ENCODE data around the gene UBE2E1.
"Not testable (repeated sequence)": the region's sequence is repeated elsewhere in the genome, so short reads cannot be mapped to it uniquely, and the experiment has no call there.

The UBE2E1 gene

DNA sequence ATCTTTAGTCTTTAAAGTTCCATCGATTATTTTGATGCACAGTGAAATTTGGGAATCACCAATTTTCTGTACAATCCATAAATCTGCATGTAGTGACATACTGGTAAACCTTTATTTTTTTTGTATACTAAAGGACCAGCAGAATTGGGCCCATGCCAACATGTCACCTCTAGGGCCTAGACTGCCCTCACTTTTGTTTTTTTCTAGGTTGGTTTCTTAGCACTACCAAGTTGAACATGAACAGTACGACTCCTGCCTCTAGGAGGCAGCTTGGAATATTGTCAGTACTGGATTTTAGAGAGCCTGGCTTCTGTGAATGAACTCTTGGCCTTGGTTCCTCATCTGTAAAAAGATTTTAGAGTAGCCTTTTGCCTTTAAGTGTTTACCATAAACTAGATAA lies 78.7 kb downstream of the UBE2E1 start:
- DNase-seq, result peak; percentile 22

DNA sequence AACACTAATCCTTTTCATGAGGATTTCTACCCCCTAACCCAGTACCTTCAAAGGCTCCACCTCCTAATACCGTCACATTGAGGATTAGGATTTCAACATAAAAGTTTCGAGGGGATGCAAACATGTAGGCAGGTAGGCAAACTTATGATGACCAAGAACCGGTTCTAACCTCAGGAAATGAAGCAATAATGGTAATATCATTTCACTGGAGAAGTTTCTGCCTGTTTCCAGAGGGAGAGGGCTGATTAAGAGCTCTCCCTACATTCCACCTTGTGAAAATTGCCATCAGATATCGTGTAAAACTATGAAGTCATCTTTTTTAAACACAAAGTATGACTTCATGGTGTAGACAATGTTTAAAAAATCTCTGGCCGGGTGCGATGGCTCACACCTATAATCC lies 79.5 kb downstream of the UBE2E1 start:
- no peak for DNase-seq

DNA sequence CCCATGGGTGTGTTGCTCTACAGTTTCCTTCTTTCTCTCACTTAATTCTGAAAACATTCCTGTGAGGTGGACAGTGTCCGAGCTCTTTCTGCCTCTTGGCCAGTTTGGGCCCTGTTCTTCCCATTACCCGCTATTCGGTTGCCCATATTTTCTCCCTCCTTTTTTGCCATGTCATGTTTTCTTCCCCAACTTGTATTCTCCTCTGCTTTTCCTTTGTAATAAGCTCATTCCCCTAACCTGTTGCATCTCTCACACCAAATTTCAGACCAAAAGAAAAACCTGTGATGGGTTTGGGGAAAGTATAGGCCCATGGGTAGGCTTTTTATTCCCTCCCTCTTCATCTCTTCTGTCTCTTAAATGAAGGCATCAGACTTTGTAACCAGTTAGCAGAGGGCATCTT lies 80.6 kb downstream of the UBE2E1 start:
- DNase-seq, result no peak

DNA sequence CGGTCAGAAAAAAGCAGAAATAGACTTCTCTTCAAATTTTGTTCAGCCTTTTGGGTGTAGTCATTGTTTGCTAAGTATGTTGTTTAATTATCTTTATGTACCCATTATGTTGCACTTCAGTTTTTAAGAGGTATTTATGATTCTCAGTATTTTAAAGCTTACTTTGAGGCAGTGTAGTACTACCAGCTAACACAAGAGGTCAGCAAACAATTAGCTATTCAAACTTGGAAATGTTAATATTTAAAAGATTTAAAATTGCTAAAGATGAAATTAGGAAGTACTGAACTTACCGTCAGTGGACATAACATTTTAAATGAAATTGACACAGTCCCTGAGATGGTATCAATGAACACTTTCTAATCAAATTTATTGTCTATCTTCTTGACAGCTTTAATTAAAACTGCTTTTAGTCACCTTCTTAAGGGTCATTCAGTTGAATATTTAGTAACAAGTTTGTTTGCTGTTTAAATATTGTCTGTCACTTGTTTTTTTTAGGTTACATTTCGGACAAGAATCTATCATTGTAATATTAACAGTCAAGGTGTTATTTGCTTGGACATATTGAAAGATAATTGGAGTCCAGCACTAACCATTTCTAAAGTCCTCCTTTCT lies 83.0 kb downstream of the UBE2E1 start:
- no peak for DNase-seq

DNA sequence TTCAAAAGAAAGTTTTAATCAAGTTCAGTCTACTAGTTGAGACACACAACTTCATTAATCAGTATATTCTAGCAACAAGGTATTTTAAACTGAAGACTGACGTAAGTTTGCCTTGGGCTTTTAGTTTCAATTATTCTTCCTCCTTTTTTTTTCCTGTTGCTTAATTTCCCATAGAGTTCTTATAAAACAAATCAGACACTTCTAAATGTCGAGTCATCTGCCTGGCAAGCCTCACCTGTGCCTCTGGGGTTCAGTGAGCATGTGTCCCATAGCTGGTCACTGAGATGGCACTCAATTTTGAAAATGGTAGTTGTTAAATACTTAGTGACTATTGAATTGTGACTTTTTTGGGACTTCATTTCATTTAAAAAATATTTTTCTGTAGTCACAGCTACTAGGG lies 83.6 kb downstream of the UBE2E1 start:
- DNase-seq, result no peak

DNA sequence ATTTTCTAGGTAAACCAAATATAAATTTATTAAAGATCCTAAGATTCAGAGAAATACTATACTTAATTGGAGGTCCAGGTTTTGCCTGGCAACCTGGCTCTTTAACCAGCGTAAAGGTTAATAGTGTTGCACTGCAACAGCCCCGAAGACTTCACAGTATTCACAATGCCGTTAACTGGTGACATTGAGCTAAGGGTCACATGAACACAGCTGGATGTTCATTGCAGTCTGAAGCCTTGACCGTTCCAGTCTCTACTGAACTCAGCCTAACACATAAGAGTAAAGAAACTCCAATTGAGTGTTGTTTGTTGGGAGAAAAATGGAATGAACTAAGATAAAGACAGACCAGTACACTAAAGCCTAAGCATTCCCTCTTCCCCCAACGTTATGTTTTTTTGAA lies 84.2 kb downstream of the UBE2E1 start:
- no peak for DNase-seq

DNA sequence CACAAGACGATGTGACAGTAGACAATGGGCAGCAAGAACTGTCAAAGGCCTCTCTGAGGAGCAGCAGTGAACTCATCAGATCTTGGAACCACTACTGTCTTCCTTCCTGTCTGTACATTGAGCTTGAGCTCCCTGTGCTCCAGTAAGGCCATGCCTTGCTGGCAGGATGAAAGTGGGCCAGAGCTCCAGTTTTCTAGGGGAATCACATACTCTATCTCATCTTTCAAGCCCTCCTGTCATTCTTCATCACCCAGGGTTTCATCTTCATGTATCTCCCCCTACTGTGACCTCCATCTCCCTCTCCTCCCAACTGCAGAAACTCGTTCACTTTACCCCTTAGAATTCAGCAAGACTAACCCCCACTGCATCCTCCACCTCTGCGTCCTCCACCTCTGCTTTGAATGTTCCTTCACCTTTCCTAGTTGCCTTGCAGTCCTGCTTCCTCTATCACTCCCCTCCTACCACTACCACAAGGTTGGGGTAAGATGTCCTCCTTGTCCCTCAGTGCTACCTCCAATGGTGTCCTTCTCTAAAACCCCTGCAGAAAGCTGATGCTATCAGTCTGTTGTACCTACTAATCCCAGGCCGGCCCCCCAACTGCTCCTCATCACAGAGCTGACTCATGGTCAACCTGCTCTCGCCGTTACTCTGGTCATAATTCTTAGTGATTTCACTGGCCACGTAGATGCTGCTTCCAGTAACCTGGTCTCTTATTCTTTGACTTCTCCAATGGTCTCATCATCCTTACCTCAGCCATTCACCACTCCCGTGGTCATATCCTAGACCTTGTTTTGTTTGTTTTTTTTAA lies 88.7 kb downstream of the UBE2E1 start:
- DNase-seq, result no peak

DNA sequence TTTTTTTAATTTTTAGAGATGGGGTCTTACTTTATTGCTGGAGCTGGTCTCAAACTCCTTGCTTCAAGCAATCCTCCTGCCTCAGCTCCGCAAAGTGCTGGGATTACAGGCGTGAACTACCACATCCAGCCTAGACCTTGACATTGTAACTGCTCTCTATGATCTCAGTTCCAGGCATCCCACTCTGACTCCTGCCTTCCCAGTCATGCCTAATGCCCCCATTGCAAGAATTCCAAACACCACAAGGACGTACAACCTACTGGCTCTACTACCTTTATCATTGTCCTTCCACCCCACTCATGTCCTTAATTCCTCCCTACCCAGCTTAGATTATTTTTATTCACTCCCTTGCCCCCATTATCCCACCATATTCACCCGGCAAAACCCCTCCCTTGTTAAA lies 89.4 kb downstream of the UBE2E1 start:
- DNase-seq, result no peak

DNA sequence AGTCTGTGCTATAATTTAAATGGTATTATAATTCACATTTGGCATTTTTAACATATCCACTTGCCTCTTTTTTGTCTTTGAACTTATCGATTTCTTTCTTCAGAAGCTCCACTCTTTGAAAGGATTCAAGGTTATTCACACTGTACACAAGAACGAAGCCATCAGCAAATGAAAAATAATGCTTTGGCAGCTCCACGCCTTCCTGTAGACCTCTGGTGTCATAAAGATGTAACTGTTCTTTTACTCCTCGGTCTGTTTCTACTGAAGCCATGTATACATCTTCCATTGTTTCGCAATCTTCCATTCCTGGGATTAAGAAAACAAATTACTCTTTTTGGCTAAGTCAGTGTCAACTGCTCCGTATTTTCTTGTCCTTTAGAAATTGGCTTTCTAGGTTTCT lies 95.0 kb downstream of the UBE2E1 start:
- no peak for DNase-seq

DNA sequence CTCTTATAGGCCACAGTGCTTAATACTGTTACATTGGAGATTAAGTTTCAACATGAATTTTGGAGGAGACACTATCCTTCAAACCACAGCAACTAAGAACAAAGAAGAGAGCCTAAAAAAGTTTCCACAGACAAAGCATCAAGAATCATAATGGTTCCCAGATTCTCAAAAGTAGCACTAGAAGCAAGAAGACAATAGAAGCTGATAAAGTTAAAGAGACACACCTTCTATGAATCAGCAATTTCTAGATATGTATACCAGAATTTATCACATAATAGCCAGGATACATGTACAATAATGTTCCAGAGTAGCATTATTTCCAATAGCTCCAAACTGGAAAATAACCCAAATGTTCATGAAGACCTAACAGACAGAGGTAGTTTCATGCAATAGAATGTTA lies 98.8 kb downstream of the UBE2E1 start:
- no peak for DNase-seq

DNA sequence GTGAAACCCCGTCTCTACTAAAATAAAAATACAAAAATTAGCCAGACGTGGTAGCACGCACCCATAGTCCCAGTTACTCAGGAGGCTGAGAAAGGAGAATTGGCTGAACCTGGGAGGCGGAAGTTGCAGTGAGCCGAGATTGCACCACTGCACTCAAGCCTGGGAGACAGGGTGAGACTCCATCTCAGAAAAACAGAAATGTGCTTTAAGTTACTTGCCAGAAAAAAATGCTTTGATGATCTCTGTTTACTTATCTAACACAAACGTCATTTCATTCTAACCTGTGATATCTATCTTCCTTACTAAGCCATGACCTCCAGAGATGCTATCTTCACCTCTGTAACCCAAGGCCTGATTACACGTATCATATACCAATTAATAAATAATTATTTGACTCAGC lies 103.6 kb downstream of the UBE2E1 start:
- no peak for DNase-seq

DNA sequence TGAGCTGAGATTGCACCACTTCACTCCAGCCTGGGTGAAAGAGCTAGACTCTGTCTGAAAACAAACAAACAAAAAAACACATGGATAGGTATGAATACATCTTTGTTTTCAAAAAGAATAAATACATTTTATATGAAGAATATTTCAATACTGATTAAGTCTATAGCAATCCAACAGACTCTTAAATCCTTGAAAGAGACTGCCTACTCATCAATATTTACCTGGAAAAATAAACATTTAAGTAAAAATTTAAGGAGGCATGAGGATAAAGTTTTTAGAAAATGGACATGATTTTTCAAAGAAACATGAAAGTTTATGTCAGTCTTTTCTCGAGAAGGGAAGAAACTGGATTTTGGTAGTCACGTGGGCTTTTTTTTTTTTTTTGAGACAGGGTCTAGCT lies 105.6 kb downstream of the UBE2E1 start:
- no peak for DNase-seq

DNA sequence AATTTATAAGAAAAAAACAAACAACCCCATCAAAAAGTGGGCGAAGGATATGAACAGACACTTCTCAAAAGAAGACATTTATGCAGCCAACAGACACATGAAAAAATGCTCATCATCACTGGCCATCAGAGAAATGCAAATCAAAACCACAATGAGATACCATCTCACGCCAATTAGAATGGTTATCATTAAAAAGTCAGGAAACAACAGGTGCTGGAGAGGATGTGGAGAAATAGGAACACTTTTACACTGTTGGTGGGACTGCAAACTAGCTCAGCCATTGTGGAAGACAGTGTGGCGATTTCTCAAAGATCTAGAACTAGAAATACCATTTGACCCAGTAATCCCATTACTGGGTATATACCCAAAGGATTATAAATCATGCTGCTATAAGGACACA lies 106.6 kb downstream of the UBE2E1 start:
- DNase-seq, result not testable (repeated sequence)

DNA sequence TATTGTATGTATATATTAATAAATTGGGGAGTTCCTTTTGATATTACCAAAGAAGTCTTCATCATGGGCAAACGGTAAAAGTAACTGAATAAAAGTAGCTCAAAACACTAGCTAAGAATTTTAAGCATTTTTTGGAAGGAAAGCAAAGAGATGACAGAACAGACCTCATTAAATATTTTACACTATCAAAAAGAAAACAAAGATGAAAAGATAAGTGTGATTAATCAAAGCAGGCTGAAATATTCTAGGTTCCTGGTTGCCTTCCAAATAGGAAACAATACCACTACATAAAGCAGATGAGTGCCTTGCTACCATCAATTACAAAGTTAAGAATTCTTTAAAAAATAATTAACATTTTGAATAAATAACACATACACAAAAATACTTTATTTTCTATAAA lies 107.4 kb downstream of the UBE2E1 start:
- no peak for DNase-seq

DNA sequence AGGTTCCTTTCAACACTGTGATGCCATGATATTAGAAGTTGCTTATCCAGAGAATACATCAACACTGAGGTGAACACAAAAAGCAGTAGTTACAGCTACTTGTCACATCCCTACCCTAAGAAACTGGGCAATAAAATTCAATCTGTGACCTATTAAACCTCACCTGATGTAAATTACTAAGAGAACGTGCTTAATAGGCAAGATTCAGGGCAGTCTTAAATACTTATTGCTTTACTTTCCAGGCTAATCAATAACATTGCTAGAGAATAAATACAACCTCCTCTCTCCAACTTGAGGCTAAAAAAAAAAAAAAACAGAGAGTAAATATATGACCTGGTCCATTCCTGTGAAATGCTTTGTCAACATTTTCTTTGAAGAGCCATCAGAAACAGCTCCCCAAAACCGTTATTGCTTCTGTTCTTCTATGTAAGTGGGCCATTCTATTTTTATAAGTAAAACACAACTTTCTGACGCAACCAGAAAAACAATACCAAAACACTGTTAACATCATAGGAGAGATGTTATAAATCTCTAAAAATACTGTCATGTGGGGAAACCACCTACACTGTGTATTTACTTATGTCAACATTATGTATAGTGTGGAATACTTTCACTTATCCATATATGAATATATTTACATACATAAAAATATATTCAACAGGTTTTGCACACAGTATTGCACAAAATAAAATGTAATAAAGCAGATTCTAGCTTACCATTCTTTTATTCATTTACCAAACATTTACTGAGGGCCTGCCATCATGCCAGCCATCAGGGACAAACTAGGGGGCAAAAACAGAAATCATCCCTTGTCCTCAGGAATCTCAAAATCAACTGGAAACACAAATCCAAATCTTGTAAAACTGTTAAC lies 108.4 kb downstream of the UBE2E1 start:
- no peak for DNase-seq

DNA sequence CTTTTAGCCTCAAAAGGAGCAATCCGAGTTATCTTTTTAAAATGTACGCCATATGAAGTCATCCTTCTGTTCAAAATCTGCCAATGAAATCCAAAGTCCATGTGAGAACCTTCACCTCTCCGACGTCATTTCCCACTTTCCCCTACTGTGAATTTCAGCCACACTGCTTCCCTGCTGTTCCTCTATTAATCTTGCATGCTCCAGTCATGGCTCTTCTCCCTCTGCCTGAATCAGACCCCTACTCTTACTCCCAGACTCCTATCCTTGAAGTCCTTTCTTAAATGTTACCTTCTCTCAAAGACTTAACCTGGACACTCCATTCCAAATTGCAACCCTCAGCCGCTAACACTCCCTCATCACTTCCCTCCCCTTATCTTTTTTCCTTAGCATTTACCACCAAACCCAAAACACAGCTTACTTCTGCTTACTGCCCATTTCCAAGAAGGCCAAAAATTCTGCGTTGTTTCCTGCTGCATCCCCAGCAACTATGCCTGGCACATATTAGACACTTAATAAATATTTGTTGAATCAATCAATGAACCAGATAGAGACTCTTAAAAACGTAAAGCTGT lies 109.9 kb downstream of the UBE2E1 start:
- peak; percentile 61 for DNase-seq

DNA sequence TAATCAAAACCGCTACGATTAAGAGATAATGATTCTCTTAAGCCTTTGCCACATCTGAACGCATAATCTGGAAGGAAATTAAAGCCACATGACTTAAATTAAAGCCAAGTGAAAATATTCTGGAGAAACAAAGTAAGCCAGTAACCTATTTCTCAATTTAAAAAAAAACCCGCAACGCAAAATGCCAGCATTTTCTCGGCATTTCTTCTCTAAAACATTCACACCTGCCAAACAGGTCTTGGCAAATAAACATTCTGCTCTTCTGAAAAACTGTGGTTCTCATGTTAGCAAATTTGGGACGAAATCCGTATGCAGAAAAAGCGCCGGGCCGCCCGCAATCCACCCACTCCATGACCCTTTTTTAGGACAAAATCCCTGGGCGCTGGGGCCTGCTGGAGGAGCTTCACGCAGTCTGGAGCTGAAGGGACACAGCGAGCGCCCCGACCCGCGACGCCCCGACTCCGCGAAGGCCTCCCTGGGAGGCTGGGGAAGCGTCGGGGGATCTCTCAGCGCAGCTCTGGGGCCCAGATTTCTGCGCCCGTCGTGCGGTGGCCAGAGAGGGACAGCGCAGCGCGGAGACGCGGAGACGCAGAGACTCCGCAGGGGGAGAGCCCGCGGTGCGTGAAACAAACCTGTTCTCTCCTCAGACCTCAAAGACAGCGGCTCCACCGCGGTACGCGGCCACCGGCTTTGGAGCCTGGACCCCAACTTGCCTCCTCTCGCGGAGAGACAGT lies 110.6 kb downstream of the UBE2E1 start:
- peak; percentile 36 for DNase-seq

DNA sequence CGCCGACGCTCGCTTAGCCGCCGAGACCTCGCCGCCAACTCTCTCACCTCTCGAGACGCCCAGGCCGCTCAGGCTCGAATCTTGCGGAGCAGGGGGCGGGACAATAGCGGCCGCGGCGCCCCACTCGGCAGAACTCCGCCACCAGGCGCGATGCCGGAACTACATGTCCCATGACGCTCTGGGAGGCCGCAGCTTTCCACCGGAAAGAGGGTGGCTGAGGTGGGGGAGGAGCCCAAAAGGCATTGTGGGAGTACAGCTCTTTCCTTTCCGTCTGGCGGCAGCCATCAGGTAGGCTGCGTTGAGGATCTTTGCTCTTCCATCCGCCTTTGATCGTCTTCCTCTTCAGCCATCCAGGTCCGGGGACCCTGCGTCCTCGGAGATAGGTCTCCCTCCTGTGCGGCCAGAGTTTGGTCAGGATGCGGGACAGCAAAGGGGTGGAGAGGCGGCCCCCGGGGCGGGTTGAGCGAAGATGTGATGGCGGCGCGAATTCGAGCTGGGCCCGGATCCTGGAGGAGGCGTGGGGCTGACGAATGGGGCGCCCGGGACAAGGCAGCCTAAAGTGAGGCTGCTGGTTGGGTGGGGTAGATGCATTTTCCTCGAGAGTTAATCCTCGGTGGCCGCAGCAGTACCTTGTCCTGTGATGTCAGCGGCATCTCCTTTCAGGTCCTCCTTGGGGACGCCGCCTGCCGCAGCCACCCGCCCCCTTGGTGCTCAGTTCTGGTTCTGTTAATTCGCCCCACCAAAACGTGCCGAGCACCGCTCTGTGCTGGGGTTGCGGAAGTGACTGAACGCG lies 111.3 kb downstream of the UBE2E1 start, which contains the start of the genes NKIRAS1 and RPL15:
NKIRAS1 (minus strand) TSS at position 105 of the 793 bp plus-strand sequence. CDS start 6,086 bp downstream, outside the sequence.
RPL15 (plus strand) TSS at position 247 of the 793 bp plus-strand sequence. CDS start 728 bp downstream, outside the sequence.
- peak; percentile 98 for DNase-seq

DNA sequence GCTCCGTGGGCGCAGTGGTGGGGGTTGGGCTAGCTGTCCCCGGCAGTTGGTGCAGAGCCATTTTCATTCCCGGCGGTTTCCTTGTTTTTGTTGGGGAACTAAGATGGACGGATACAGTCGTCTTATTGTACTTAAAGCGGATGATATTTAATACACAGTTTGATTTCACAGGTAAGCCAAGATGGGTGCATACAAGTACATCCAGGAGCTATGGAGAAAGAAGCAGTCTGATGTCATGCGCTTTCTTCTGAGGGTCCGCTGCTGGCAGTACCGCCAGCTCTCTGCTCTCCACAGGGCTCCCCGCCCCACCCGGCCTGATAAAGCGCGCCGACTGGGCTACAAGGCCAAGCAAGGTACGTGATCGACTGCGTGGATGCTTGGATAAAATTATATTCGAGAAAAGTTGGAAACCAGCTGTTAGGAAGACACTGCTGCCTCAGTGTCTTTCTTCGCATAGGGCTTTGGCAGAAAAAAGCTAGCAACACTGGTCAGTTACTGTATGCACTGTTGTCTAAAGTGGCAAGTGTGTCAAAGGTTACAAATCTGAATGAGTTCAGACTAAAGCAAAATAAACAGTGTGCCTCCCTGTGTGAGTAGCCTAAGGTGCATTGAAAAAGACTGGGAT lies 112.0 kb downstream of the UBE2E1 start:
- peak; percentile 57 for DNase-seq

DNA sequence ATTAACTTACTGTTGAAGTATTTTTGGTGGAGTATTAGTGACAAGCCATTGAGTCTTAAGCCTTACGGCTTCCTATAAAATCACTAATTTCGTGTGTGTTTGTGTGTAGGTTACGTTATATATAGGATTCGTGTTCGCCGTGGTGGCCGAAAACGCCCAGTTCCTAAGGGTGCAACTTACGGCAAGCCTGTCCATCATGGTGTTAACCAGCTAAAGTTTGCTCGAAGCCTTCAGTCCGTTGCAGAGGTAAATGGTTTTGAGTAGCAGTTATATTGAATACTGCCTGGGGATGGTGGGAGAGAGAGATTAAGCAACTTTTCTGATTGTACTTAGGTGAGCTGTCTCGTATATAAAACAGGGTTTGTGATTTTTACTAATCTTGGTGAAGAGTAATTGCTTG lies 112.6 kb downstream of the UBE2E1 start:
- not testable (repeated sequence) for DNase-seq

DNA sequence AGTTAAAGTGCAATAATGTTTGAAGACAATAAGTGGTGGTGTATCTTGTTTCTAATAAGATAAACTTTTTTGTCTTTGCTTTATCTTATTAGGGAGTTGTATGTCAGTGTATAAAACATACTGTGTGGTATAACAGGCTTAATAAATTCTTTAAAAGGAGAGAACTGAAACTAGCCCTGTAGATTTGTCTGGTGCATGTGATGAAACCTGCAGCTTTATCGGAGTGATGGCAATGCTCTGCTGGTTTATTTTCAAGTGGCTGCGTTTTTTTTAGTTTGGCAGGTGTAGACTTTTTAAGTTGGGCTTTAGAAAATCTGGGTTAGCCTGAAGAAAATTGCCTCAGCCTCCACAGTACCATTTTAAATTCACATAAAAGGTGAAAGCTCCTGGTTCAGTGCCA lies 113.9 kb downstream of the UBE2E1 start:
- no peak for DNase-seq

Measured in NCI-H82 (cell line).